ENCODE data around the gene RGMA. TPM values are rescaled to one million over a fixed set of nuclear protein-coding genes. Genes with fewer than 3 reads are reported as not detected.
A peak's percentile ranks its signal among the peaks of the same experiment; 100 is the strongest.
"Not testable (repeated sequence)": the region's sequence is repeated elsewhere in the genome, so short reads cannot be mapped to it uniquely, and the experiment has no call there.

Gene RGMA
- total and polyA plus RNA-seq, 7 donors: 1.4 to 58.6 (median 21.8) TPM

- no peak for DNase-seq
- 20 to 63% methylated on average over 8 of the region's 8 CpGs for WGBS, 2 donors
- intact Hi-C loops (cut with DNase I): no loop called here
- Histone ChIP-seq H3K27ac (peak overlapping the region; percentile 96 to 98 (median 97)), H3K4me1 (peaks cover 0 to 97% (median 94%) of the 10 kb centered on the region in 4 donors), H3K9me3 (no peaks in the 10 kb centered on the region), H3K4me3 (peak overlapping the region in 1 of 4 donors; percentile 3), H3K36me3 (peaks cover 0 to 12% (median 2%) of the 10 kb centered on the region in 4 donors), H3K27me3 (no peaks in the 10 kb centered on the region)
- no peak for TF ChIP-seq POLR2A (IDR thresholded peaks at IDR 0.05)
- TF ChIP-seq POLR2AphosphoS5 (IDR thresholded peaks at IDR 0.05): no peak
- no peak for TF ChIP-seq EP300 (IDR thresholded peaks at IDR 0.05)
These were observed 25.7 kb downstream of the RGMA start for GRCh38 chr15:93063262-93063671.

GRCh38 chr15:93062628-93063261 is 26.3 kb downstream of the RGMA start:
- intact Hi-C loops (cut with DNase I); H3K9me3 ChIP-seq; DNase-seq; H3K27me3 ChIP-seq: not testable (repeated sequence)
- Histone ChIP-seq H3K36me3 (peaks cover 0 to 12% (median 2%) of the 10 kb centered on the region in 4 donors), H3K27ac (peak overlapping the region; percentile 96 to 98 (median 97)), H3K4me1 (peaks cover 0 to 97% (median 94%) of the 10 kb centered on the region in 4 donors), H3K4me3 (peak overlapping the region in 1 of 4 donors; percentile 3)
- 74 to 79% methylated on average over 11 of the region's 13 CpGs for WGBS, 2 donors
- TF ChIP-seq, protein P1, sequence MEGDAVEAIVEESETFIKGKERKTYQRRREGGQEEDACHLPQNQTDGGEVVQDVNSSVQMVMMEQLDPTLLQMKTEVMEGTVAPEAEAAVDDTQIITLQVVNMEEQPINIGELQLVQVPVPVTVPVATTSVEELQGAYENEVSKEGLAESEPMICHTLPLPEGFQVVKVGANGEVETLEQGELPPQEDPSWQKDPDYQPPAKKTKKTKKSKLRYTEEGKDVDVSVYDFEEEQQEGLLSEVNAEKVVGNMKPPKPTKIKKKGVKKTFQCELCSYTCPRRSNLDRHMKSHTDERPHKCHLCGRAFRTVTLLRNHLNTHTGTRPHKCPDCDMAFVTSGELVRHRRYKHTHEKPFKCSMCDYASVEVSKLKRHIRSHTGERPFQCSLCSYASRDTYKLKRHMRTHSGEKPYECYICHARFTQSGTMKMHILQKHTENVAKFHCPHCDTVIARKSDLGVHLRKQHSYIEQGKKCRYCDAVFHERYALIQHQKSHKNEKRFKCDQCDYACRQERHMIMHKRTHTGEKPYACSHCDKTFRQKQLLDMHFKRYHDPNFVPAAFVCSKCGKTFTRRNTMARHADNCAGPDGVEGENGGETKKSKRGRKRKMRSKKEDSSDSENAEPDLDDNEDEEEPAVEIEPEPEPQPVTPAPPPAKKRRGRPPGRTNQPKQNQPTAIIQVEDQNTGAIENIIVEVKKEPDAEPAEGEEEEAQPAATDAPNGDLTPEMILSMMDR (IDR thresholded peaks at IDR 0.05): peak in 1 of 4 experiments; percentile 14

GRCh38 chr15:93060336-93061248 is 28.4 kb downstream of the RGMA start:
- no peaks in the 10 kb centered on the region for H3K9me3 ChIP-seq
- WGBS, 2 donors: 89 to 90% methylated on average over 19 of the region's 19 CpGs
- intact Hi-C loops (cut with DNase I): no loop called here
- H3K27ac ChIP-seq: peak overlapping the region; percentile 52 to 98 (median 82)
- no peak for DNase-seq
- TF ChIP-seq, protein P1 (IDR thresholded peaks at IDR 0.05): no peak
- TF ChIP-seq EP300 (IDR thresholded peaks at IDR 0.05) (no peak), POLR2AphosphoS5 (IDR thresholded peaks at IDR 0.05) (no peak), POLR2A (IDR thresholded peaks at IDR 0.05) (no peak)
- peaks cover 0 to 13% (median 2%) of the 10 kb centered on the region in 4 donors for H3K36me3 ChIP-seq
- no peak overlapping the region for H3K4me3 ChIP-seq
- no peaks in the 10 kb centered on the region for H3K27me3 ChIP-seq
- H3K4me1 ChIP-seq: peaks cover 0 to 97% (median 95%) of the 10 kb centered on the region in 4 donors

- H3K27me3 ChIP-seq: no peaks in the 10 kb centered on the region
- no peaks in the 10 kb centered on the region for H3K9me3 ChIP-seq
- H3K4me3 ChIP-seq: no peak overlapping the region
- intact Hi-C loops (cut with DNase I): no loop called here
- TF ChIP-seq EP300 (IDR thresholded peaks at IDR 0.05): no peak
- TF ChIP-seq, protein P1 (IDR thresholded peaks at IDR 0.05): no peak
- TF ChIP-seq POLR2AphosphoS5 (IDR thresholded peaks at IDR 0.05): no peak
- TF ChIP-seq POLR2A (IDR thresholded peaks at IDR 0.05): no peak
- DNase-seq: no peak
- peaks cover 0 to 14% (median 8%) of the 10 kb centered on the region in 4 donors for H3K36me3 ChIP-seq
- 74 to 77% methylated on average over 8 of the region's 8 CpGs for WGBS, 2 donors
- peaks cover 0 to 96% (median 91%) of the 10 kb centered on the region in 4 donors for H3K4me1 ChIP-seq
- H3K27ac ChIP-seq: peak overlapping the region in 3 of 4 donors; percentile 67 to 98 (median 96)
These were observed 29.6 kb downstream of the RGMA start for GRCh38 chr15:93059442-93059841.

- H3K4me1 ChIP-seq: peaks cover 0 to 92% (median 87%) of the 10 kb centered on the region in 4 donors
- intact Hi-C loops (cut with DNase I): no loop called here
- no peaks in the 10 kb centered on the region for H3K9me3 ChIP-seq
- no peaks in the 10 kb centered on the region for H3K27me3 ChIP-seq
- WGBS, 2 donors: 72 to 78% methylated on average over 18 of the region's 18 CpGs
- peak overlapping the region in 3 of 4 donors; percentile 67 to 98 (median 96) for H3K27ac ChIP-seq
- DNase-seq: no peak
- TF ChIP-seq POLR2A (IDR thresholded peaks at IDR 0.05): no peak
- H3K4me3 ChIP-seq: no peak overlapping the region
- H3K36me3 ChIP-seq: peaks cover 0 to 16% (median 8%) of the 10 kb centered on the region in 4 donors
These were observed 30.0 kb downstream of the RGMA start for GRCh38 chr15:93058904-93059427.
